ENCODE measurements around the gene ZNF784. TPM values are rescaled to one million over a fixed set of nuclear protein-coding genes. Genes with fewer than 3 reads are reported as not detected.

The ZNF784 gene
- total and polyA plus RNA-seq, 2 donors (not counting 1 experiment from before 2014, with no cell fraction given) = 1.6 to 5.6 TPM

DNA sequence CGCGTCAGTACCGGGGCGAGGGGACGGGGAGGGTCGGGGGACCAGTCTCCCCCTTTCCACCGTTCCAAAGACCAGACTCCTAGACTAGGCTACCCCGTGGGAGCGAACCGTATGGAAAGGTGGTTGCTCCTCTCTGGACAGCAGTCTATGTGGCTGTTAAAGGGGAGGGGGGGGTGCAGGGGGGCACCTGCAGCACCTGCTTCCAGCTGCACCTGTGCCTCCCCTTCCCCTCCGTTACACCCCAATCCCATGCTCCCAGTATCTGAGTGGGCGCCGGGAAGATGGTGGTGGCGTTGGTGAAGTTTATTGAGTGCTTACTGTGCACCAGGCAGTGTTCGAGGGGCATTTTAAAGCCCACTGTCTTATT lies 23.7 kb downstream of the ZNF784 start:
- DNase-seq (ENCODE audit: low read depth in 2 of 2) = no peak
- Histone ChIP-seq H3K4me3 (replicated peaks in 1 of 4; ENCODE audit: control extremely low read depth in 1 of 4, insufficient read depth in 1 of 4, low read depth in 3 of 4, low read length in 4 of 4) (peak overlapping the region; percentile 55 to 81 (median 63)), H3K79me2 (ENCODE audit: control insufficient read depth, insufficient read depth, low read length) (peaks cover 5% of the 10 kb centered on the region), H3K4me1 (ENCODE audit: control insufficient read depth, extremely low read depth, insufficient read depth, low read length) (peaks cover 6% of the 10 kb centered on the region), H3K27ac (ENCODE audit: insufficient read depth, low read length) (no peak overlapping the region), H4K20me1 (ENCODE audit: control insufficient read depth, extremely low read depth, insufficient read depth, low read length) (no peaks in the 10 kb centered on the region), H3K27me3 (ENCODE audit: control insufficient read depth, insufficient read depth, low read length) (no peaks in the 10 kb centered on the region), H3K9me3 (ENCODE audit: control insufficient read depth, insufficient read depth, low read depth, low read length) (no peaks in the 10 kb centered on the region), H3K9ac (ENCODE audit: insufficient read depth, low read length) (peak overlapping the region; percentile 86), H3K4me2 (ENCODE audit: extremely low read depth, insufficient read depth, low read length) (peak overlapping the region; percentile 81), H2AFZ (ENCODE audit: low read length) (no peak overlapping the region), H3K36me3 (ENCODE audit: control insufficient read depth, insufficient read depth, low read length) (peaks cover 8% of the 10 kb centered on the region)
- TF ChIP-seq EZH2 (IDR thresholded peaks at IDR 0.05; ENCODE audit: low read length, missing control alignments) (no peak), CTCF (conservative IDR thresholded peaks at IDR 0.05 in 1 of 2, IDR thresholded peaks at IDR 0.05 in 1 of 2; ENCODE audit: low read depth in 1 of 2, low read length in 2 of 2) (no peak)

- Histone ChIP-seq H2AFZ (ENCODE audit: low read length) (peak within 1 kb of the TSS; percentile 98), H3K4me3 (replicated peaks in 1 of 4; ENCODE audit: control extremely low read depth in 1 of 4, insufficient read depth in 1 of 4, low read depth in 3 of 4, low read length in 4 of 4) (peak within 1 kb of the TSS; percentile 70 to 82 (median 76)), H3K9me3 (ENCODE audit: control insufficient read depth, insufficient read depth, low read depth, low read length) (no peaks in the 10 kb centered on the region), H3K27ac (ENCODE audit: insufficient read depth, low read length) (peak within 1 kb of the TSS; percentile 95), H3K36me3 (ENCODE audit: control insufficient read depth, insufficient read depth, low read length) (peaks cover 9% of the 10 kb centered on the region), H3K9ac (ENCODE audit: insufficient read depth, low read length) (peak within 1 kb of the TSS; percentile 86), H3K79me2 (ENCODE audit: control insufficient read depth, insufficient read depth, low read length) (peaks cover 5% of the 10 kb centered on the region), H4K20me1 (ENCODE audit: control insufficient read depth, extremely low read depth, insufficient read depth, low read length) (no peaks in the 10 kb centered on the region), H3K4me1 (ENCODE audit: control insufficient read depth, extremely low read depth, insufficient read depth, low read length) (peaks cover 6% of the 10 kb centered on the region), H3K4me2 (ENCODE audit: extremely low read depth, insufficient read depth, low read length) (peak within 1 kb of the TSS; percentile 81), H3K27me3 (ENCODE audit: control insufficient read depth, insufficient read depth, low read length) (no peaks in the 10 kb centered on the region)
- peak; percentile 84 to 89 for DNase-seq (ENCODE audit: low read depth in 2 of 2)
- TF ChIP-seq CTCF (conservative IDR thresholded peaks at IDR 0.05 in 1 of 2, IDR thresholded peaks at IDR 0.05 in 1 of 2; ENCODE audit: low read depth in 1 of 2, low read length in 2 of 2) (no peak), EZH2 (IDR thresholded peaks at IDR 0.05; ENCODE audit: low read length, missing control alignments) (no peak)
Measured at GRCh38 chr19:55599842-55600661, 24.3 kb downstream of the ZNF784 start, which contains the start of gene ZNF524. Gene ZNF524, plus strand, starts transcription at chr19:55600288. Its CDS starts 1,825 bp downstream, at chr19:55602113.

DNA sequence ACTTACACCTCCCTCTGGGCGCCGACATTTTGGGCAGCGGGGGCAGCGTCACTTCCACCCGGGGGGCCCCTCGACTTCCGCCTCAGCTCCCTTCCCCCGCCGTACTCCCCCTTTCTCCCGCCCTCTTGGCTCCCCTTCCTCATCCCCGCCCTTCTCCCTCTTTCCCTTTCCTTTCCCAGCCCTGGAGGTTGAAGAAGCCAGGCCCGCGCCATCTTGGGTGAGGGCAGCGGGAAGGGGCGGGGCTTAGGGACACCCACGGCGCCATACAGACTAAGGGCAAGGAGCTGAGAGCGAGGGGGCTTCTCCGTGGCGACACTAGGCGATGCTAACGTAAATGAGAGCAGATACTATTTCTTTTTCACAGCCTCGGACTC lies 24.9 kb downstream of the ZNF784 start, which contains the start of gene FIZ1:
Gene FIZ1, minus strand, starts transcription at position 50 of the 374 bp plus-strand sequence. CDS start 1,652 bp downstream, outside the sequence.
- H3K9me3 ChIP-seq (ENCODE audit: control insufficient read depth, insufficient read depth, low read depth, low read length) = no peaks in the 10 kb centered on the region
- peak within 1 kb of the TSS; percentile 98 for H2AFZ ChIP-seq (ENCODE audit: low read length)
- peak within 1 kb of the TSS; percentile 95 for H3K27ac ChIP-seq (ENCODE audit: insufficient read depth, low read length)
- H3K4me2 ChIP-seq (ENCODE audit: extremely low read depth, insufficient read depth, low read length) = peak within 1 kb of the TSS; percentile 59
- no peaks in the 10 kb centered on the region for H4K20me1 ChIP-seq (ENCODE audit: control insufficient read depth, extremely low read depth, insufficient read depth, low read length)
- no peaks in the 10 kb centered on the region for H3K27me3 ChIP-seq (ENCODE audit: control insufficient read depth, insufficient read depth, low read length)
- peak; percentile 98 to 99 for DNase-seq (ENCODE audit: low read depth in 2 of 2)
- peak within 1 kb of the TSS; percentile 70 to 82 (median 76) for H3K4me3 ChIP-seq (replicated peaks in 1 of 4; ENCODE audit: control extremely low read depth in 1 of 4, insufficient read depth in 1 of 4, low read depth in 3 of 4, low read length in 4 of 4)
- H3K4me1 ChIP-seq (ENCODE audit: control insufficient read depth, extremely low read depth, insufficient read depth, low read length) = peaks cover 3% of the 10 kb centered on the region
- peak within 1 kb of the TSS; percentile 86 for H3K9ac ChIP-seq (ENCODE audit: insufficient read depth, low read length)
- TF ChIP-seq EZH2 (IDR thresholded peaks at IDR 0.05; ENCODE audit: low read length, missing control alignments) = no peak
- no peak for TF ChIP-seq CTCF (conservative IDR thresholded peaks at IDR 0.05 in 1 of 2, IDR thresholded peaks at IDR 0.05 in 1 of 2; ENCODE audit: low read depth in 1 of 2, low read length in 2 of 2)
- peaks cover 5% of the 10 kb centered on the region for H3K79me2 ChIP-seq (ENCODE audit: control insufficient read depth, insufficient read depth, low read length)
- H3K36me3 ChIP-seq (ENCODE audit: control insufficient read depth, insufficient read depth, low read length) = peaks cover 10% of the 10 kb centered on the region

Data from fibroblast of lung (primary cell).